HAP-1 (cell line): ENCODE measurements around the gene POLR1B.
"Not testable (repeated sequence)": the region's sequence is repeated elsewhere in the genome, so short reads cannot be mapped to it uniquely, and the experiment has no call there.

Source experiments
- DNase-seq, 2 experiments: peaks; one replicate each; pipeline ENCODE4 v3.0.0-alpha.2; 2016 to 2020; ENCODE audit warnings: low spot score in 2 of 2
- H3K27me3 ChIP-seq: fragments of 250-450 bp; sonication (Bioruptor Pico); 2 replicates; pipeline ENCODE4 v1.5.1; 2020; ENCODE audit warnings: low read depth, mild to moderate bottlenecking, moderate library complexity
- H3K36me3 ChIP-seq: fragments of 250-450 bp; sonication (Bioruptor Pico); replicated peaks from 2 replicates; pipeline ENCODE4 v1.5.1; 2020; ENCODE audit warnings: mild to moderate bottlenecking
- H3K4me1 ChIP-seq: fragments of 250-450 bp; sonication (Bioruptor Pico); 2 replicates; pipeline ENCODE4 v1.5.1; 2020; ENCODE audit warnings: mild to moderate bottlenecking
- H3K4me3 ChIP-seq: fragments of 250-450 bp; sonication (Bioruptor Pico); 2 replicates; pipeline ENCODE4 v1.5.1; 2020; ENCODE audit warnings: mild to moderate bottlenecking, moderate library complexity
- H3K9me3 ChIP-seq: fragments of 250-450 bp; sonication (Bioruptor Pico); 2 replicates; pipeline ENCODE4 v1.5.1; 2020; ENCODE audit warnings: mild to moderate bottlenecking, moderate library complexity
- in situ Hi-C: fragments of 300-500 bp; cut with MboI; formaldehyde crosslinking; loops from 3 replicates; pipeline ENCODE4 v1.14.3; 2020; ENCODE audit warnings: low sequenced_read_pairs, inconsistent platforms, mixed read lengths

The POLR1B gene

DNA sequence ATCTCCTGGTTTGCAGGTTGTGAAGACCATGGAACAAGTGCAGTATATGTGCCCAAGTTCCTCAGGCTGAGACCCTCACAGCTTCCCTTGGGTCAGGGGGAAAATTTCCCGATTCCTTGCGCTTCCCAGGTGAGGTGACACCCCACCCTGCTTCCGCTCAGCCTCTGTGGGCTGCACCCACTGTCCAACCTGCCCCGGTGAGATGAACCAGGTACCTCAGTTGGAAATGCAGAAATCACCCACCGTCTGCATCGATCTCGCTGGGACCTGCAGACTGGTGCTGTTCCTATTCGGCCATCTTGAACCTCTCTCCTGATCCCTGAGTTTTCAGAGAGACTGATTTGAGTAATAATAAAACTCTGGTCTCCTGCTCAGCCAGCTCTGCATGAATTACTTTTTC lies 72.8 kb downstream of the POLR1B start:
- H3K36me3 ChIP-seq = no peaks in the 10 kb centered on the region
- DNase-seq = no peak
- in situ Hi-C loops = loop anchor here (25.0 kb wide), 1 partner anchor 347 kb away; no protein-coding TSS in a partner anchor
- no peaks in the 10 kb centered on the region for H3K4me1 ChIP-seq
- H3K27me3 ChIP-seq = peaks cover 13% of the 10 kb centered on the region
- H3K4me3 ChIP-seq = no peak overlapping the region
- no peaks in the 10 kb centered on the region; the same call in 1 of the 2 replicates for H3K9me3 ChIP-seq

DNA sequence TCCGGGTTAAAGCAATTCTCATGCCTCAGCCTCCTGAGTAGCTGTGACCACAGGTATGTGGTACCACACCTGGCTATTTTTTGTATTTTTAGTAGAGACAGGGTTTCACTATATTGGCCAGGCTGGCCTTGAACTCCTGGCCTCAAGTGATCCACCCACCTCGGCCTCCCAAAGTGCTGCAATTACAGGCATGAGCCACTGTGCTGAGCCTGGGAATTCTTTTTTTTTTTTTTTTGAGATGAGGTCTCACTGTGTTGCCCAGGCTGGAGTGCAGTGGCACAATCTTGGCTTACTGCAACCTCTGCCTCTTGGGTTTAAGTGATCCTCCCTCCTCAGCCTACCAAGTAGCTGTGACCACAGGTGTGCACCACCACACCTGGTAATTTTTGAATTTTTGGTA lies 73.5 kb downstream of the POLR1B start:
- in situ Hi-C loops = loop anchor here (25.0 kb wide), 1 partner anchor 347 kb away; no protein-coding TSS in a partner anchor
- peaks cover 13% of the 10 kb centered on the region for H3K27me3 ChIP-seq
- not testable (repeated sequence) for H3K36me3 ChIP-seq, H3K4me3 ChIP-seq, H3K4me1 ChIP-seq, H3K9me3 ChIP-seq, DNase-seq

DNA sequence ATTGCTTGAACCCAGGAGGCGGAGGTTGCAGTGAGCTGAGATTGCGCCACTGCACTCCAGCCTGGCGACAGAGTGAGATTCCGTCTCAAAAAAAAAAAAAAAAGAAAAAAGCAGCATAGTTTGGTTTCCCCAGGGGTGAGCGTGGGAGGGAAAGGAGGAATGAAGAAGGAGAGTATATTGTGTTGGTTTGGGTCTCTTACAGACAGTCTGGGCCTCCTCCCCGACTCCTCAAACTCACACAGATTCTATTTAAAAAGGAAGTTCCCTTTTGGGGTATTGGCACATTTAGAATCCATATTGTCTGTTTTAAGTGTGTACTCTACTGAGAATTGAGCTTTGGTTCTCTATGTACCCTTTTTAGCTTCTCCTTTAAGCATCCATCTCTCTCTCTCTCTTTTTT lies 76.1 kb downstream of the POLR1B start:
- Histone ChIP-seq H3K4me1 (no peaks in the 10 kb centered on the region), H3K4me3 (no peak overlapping the region), H3K27me3 (no peaks in the 10 kb centered on the region; the same call in 1 of the 2 replicates), H3K36me3 (no peaks in the 10 kb centered on the region), H3K9me3 (no peaks in the 10 kb centered on the region)
- DNase-seq = no peak
- in situ Hi-C loops = loop anchor here (25.0 kb wide), 1 partner anchor 344 kb away; no protein-coding TSS in a partner anchor

DNA sequence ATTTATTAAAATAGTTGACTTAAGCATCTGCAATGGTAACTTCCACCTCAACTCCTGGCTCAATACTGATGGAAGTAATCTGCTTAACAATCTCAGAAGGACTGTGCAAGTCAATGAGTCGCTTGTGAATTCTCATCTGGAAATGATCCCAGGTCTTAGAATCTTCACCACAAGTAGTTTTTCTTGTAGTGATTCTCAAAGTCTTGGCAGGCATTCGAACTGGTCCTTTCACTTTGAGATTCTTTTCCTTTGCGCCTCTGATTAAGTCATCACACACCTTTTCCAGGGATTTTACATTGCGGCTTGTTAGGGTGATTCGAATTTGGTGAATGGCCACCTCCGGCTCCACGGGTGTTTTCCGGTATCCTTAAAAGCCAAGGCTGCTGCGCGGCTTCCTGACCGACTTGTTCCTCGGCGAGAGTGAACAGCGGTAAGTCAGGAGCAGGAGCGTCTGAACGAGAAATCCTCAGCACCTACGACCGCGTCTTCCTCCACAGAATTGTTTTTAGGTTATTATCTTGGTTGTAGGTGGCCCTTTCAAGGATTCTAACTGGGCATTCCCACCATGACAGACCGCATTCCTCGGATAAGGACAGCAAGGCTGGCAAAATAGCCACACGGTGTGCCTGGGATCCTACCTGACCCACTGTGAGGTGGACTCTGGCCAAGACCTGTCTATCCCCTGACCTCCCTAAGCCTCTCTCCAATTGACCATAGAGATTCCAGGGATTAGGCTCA lies 79.7 kb downstream of the POLR1B start:
- H3K27me3 ChIP-seq = no peaks in the 10 kb centered on the region; the same call in 1 of the 2 replicates
- H3K4me1 ChIP-seq = no peaks in the 10 kb centered on the region
- H3K4me3 ChIP-seq = no peak overlapping the region
- no peak for DNase-seq
- in situ Hi-C loops = loop anchor here (10.0 to 25.0 kb wide), 2 partner anchors 103 to 340 kb away; partner anchors contain the start of gene NT5DC4
- no peaks in the 10 kb centered on the region for H3K36me3 ChIP-seq
- no peaks in the 10 kb centered on the region for H3K9me3 ChIP-seq

DNA sequence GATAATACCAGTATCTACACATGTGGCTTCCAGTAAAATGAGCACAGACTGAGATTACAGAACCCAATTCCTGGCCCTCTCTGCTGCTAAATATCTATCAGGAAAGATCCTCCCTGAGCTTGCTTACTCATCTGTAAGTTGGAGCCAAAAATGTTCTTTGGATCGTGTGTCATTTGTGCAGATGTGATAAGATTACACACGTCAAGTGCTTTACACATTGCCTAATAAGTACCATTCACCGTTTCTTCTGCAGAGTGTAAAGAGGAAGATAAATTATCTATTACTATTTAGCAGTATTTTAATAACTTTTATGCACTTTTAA lies 80.2 kb downstream of the POLR1B start:
- H3K36me3 ChIP-seq = no peaks in the 10 kb centered on the region
- H3K4me3 ChIP-seq = no peak overlapping the region
- DNase-seq = no peak
- no peaks in the 10 kb centered on the region for H3K9me3 ChIP-seq
- in situ Hi-C loops = loop anchor here (10.0 to 25.0 kb wide), 2 partner anchors 102 to 340 kb away; partner anchors contain the start of gene NT5DC4
- H3K27me3 ChIP-seq = no peaks in the 10 kb centered on the region; the same call in 1 of the 2 replicates
- H3K4me1 ChIP-seq = no peaks in the 10 kb centered on the region

DNA sequence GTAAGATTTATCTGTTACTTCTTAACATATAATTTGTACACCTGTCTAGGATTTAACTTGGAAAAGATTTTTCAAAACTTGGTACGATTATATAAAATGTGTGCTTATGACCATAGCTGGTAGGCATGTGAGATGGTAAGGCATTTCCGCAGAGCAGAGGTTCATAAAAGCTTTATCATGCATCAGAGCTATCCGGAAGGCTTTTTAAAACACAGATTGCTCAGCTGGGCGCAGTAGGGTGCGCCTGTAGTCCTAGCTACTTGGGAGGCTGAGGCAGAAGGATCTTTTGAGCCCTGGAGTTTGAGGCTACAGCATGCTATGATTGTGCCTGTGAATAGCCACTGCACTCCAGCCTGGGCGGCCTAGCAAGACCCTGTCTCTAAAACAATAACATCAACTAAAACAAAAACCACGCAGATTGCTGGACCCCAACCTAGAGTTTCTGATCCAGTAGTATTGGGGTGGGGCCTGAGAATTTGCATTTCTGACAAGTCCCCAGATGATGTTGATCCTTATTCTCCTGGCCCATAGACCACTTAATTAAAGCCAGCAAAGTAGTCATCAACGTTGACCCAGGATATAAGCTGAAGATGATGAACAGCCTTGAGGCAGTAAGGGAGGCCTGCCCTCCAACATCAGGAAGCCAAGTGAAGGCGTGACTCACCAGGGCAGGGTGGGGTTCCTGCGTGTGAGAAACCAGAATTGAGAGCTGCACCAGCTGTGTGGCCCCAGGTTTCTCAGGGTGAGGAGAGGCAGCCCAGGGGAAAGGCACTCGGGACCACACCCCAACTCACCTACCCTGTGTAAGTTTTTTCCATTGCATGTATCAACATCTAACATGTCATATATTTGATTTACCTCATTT lies 81.9 kb downstream of the POLR1B start:
- Histone ChIP-seq H3K36me3 (no peaks in the 10 kb centered on the region), H3K9me3 (no peaks in the 10 kb centered on the region), H3K27me3 (no peaks in the 10 kb centered on the region; the same call in 1 of the 2 replicates), H3K4me1 (no peaks in the 10 kb centered on the region), H3K4me3 (no peak overlapping the region)
- no peak for DNase-seq
- in situ Hi-C loops = loop anchor here (10.0 to 25.0 kb wide), 2 partner anchors 101 to 338 kb away; partner anchors contain the start of gene NT5DC4

DNA sequence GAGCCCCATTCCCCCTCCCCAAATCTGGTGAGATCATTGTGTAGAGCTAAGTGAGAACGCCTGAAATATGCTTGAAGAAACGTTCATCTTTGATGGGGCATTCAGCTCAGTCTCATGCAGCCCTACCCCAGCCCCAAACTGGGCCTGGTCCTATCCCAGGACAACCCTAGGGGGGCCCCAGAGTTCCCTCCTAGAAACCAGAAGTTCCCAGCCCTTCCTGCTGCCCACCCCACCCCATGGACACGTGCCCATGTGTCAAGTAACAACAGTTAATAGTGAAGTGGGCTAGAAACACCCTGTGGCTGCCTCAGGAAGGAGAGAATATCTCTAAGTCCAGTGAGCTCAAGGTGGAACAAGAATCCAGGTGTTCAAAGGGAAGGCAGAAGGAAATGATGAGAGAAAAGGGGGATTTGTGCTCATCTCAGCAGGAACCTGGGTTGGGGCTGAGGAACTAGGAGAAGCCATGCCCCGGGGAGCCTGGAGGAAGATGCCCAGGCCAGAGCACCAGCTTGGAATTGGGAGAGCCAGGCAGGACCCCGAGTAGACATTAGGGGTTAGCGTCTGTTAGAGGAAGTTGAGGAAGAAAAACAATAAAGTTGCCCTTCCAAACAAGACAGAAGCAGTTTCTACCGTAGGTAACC lies 83.3 kb downstream of the POLR1B start:
- no peak for DNase-seq
- in situ Hi-C loops = loop anchor here (10.0 kb wide), 1 partner anchor 99 kb away; the partner anchor contains the start of gene NT5DC4

DNA sequence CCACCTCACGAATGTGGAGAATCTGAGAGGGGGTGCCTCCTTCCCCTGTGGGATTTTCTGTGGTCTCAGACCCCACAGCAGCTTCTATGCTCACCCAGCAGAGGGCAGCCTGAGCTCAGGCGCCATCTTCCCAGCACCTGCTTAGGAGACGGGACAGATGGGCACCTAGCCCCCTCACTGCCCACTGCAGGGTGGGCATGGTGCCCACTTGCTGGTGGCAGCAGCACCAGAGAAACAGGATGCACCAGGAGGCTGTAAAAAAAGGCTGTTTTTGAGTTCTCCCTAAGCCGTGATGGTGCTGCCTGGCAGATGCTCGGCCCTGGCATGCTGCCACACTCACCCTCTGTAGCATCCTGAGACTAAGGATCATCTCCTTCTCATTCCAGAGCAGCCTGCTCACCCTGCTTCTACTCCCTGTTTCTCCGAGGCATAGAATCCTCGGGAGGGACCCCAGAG lies 84.4 kb downstream of the POLR1B start:
- in situ Hi-C loops = loop anchor here (10.0 kb wide), 1 partner anchor 98 kb away; the partner anchor contains the start of gene NT5DC4
- no peaks in the 10 kb centered on the region for H3K27me3 ChIP-seq
- H3K9me3 ChIP-seq = no peaks in the 10 kb centered on the region
- H3K36me3 ChIP-seq = no peaks in the 10 kb centered on the region
- no peak overlapping the region for H3K4me3 ChIP-seq
- no peaks in the 10 kb centered on the region for H3K4me1 ChIP-seq
- DNase-seq = peak; percentile 34 to 68

More for the DNA sequence above, 83.3 kb downstream of the POLR1B start:
- no peaks in the 10 kb centered on the region for H3K27me3 ChIP-seq
- H3K36me3 ChIP-seq = no peaks in the 10 kb centered on the region
- H3K4me1 ChIP-seq = no peaks in the 10 kb centered on the region
- no peaks in the 10 kb centered on the region for H3K9me3 ChIP-seq
- no peak overlapping the region for H3K4me3 ChIP-seq
